WTC11 (cell line): Measurements from ENCODE around the gene PRM3. TPM values are rescaled to one million over a fixed set of nuclear protein-coding genes. Genes with fewer than 3 reads are reported as not detected.
A peak's percentile ranks its signal among the peaks of the same experiment; 100 is the strongest.

Experiments
- ATAC-seq: fragments of 200-7000 bp; cut with Tn5 transposase; 2 replicates; pipeline ENCODE4 v1.10.0; 2021; ENCODE audit warnings: mild to moderate bottlenecking, moderate library complexity
- CTCF ChIA-PET: fragments of 300-600 bp; sonication (Branson Sonifier 250); formaldehyde crosslinking; loops from one replicate; lab custom pipeline; 2021; ENCODE audit warnings: antibody characterized with exemption; lab: Charles Lee
- POLR2A ChIA-PET: fragments of 350-600 bp; sonication (Branson Sonifier 250); formaldehyde crosslinking; loops from one replicate; lab custom pipeline; 2021; ENCODE audit warnings: antibody characterized with exemption; lab: Charles Lee
- DNase-seq: peaks from one replicate; pipeline ENCODE4 v3.0.0; 2021; ENCODE audit warnings: low spot score
- H3K27ac Mint-ChIP-seq: 2 replicates; pipeline ENCODE4 v1.8.0; 2021; ENCODE audit warnings: mixed read lengths
- H3K27me3 Mint-ChIP-seq: 2 replicates; pipeline ENCODE4 v1.8.0; 2021; ENCODE audit warnings: low read depth, mild to moderate bottlenecking, moderate library complexity, mixed read lengths
- H3K36me3 Mint-ChIP-seq: 2 replicates; pipeline ENCODE4 v1.8.0; 2021; ENCODE audit warnings: mixed read lengths
- H3K4me1 Mint-ChIP-seq: 2 replicates; pipeline ENCODE4 v1.8.0; 2022; ENCODE audit warnings: mixed read lengths
- H3K4me3 Mint-ChIP-seq: 2 replicates; pipeline ENCODE4 v1.8.0; 2021; ENCODE audit warnings: mild to moderate bottlenecking, moderate library complexity, mixed read lengths
- H3K9me3 Mint-ChIP-seq: 2 replicates; pipeline ENCODE4 v1.8.0; 2021; ENCODE audit warnings: mixed read lengths
- ATF1 ChIP-seq: sonication (generic); formaldehyde crosslinking; IDR thresholded peaks from 2 replicates; pipeline ENCODE4 v1.8.1; 2023; ENCODE audit warnings: mild to moderate bottlenecking, moderate library complexity, missing genetic modification reagents
- CREM ChIP-seq: sonication (generic); formaldehyde crosslinking; IDR thresholded peaks from 2 replicates; pipeline ENCODE4 v1.8.1; 2022; ENCODE audit warnings: mild to moderate bottlenecking, missing genetic modification reagents, moderate library complexity
- EMX1 ChIP-seq: fragments of 250-450 bp; sonication (Bioruptor Pico); IDR thresholded peaks from 2 replicates; pipeline ENCODE4 v1.8.0; 2021; ENCODE audit warnings: mild to moderate bottlenecking
- FOXP1 ChIP-seq: sonication (generic); formaldehyde crosslinking; IDR thresholded peaks from 2 replicates; pipeline ENCODE4 v1.8.0; 2022; ENCODE audit warnings: missing genetic modification reagents, mild to moderate bottlenecking, moderate library complexity, borderline replicate concordance
- GTF2I ChIP-seq: fragments of 250-450 bp; sonication (Bioruptor Pico); conservative IDR thresholded peaks from 2 replicates; pipeline ENCODE4 v1.4.0; 2021; ENCODE audit warnings: mild to moderate bottlenecking
- IRF2 ChIP-seq: sonication (generic); formaldehyde crosslinking; IDR thresholded peaks from 2 replicates; pipeline ENCODE4 v1.8.0; 2022; ENCODE audit warnings: low read depth, missing genetic modification reagents, borderline replicate concordance
- NFATC4 ChIP-seq: fragments of 250-450 bp; sonication (Bioruptor Pico); IDR thresholded peaks from 2 replicates; pipeline ENCODE4 v1.9.0; 2021; ENCODE audit warnings: mild to moderate bottlenecking
- NFE2L1 ChIP-seq: sonication (generic); formaldehyde crosslinking; IDR thresholded peaks from 2 replicates; pipeline ENCODE4 v1.8.1; 2023; ENCODE audit warnings: missing genetic modification reagents
- NR1H2 ChIP-seq: sonication (generic); formaldehyde crosslinking; IDR thresholded peaks from 2 replicates; pipeline ENCODE4 v1.9.0; 2021; ENCODE audit warnings: mild to moderate bottlenecking, moderate library complexity, missing genetic modification reagents
- OVOL2 ChIP-seq: fragments of 250-450 bp; sonication (Bioruptor Pico); IDR thresholded peaks from 2 replicates; pipeline ENCODE4 v1.9.0; 2021; ENCODE audit warnings: mild to moderate bottlenecking, borderline replicate concordance
- RELA ChIP-seq: sonication (generic); formaldehyde crosslinking; IDR thresholded peaks from 2 replicates; pipeline ENCODE4 v1.8.1; 2022; ENCODE audit warnings: missing genetic modification reagents, mild to moderate bottlenecking, borderline replicate concordance
- TCF7 ChIP-seq: sonication (generic); formaldehyde crosslinking; IDR thresholded peaks from 2 replicates; pipeline ENCODE4 v1.8.0; 2022; ENCODE audit warnings: mild to moderate bottlenecking, low read depth, missing genetic modification reagents, moderate library complexity
- TEAD1 ChIP-seq: sonication (generic); formaldehyde crosslinking; IDR thresholded peaks from 2 replicates; pipeline ENCODE4 v1.8.0; 2022; ENCODE audit warnings: mild to moderate bottlenecking, missing genetic modification reagents
- TP53 ChIP-seq: sonication (generic); formaldehyde crosslinking; IDR thresholded peaks from 2 replicates; pipeline ENCODE4 v1.8.1; 2023; ENCODE audit warnings: mild to moderate bottlenecking, missing genetic modification reagents
- ZBTB21 ChIP-seq: sonication (generic); formaldehyde crosslinking; IDR thresholded peaks from 2 replicates; pipeline ENCODE4 v1.8.1; 2023; ENCODE audit warnings: mild to moderate bottlenecking, missing genetic modification reagents, borderline replicate concordance
- ZNF121 ChIP-seq: sonication (generic); formaldehyde crosslinking; IDR thresholded peaks from 2 replicates; pipeline ENCODE4 v1.8.0; 2023; ENCODE audit warnings: missing genetic modification reagents
- ZNF219 ChIP-seq: sonication (generic); formaldehyde crosslinking; IDR thresholded peaks from 2 replicates; pipeline ENCODE4 v1.8.0; 2023; ENCODE audit warnings: missing genetic modification reagents, mild to moderate bottlenecking, borderline replicate concordance
- ZNF396 ChIP-seq: fragments of 250-450 bp; sonication (Bioruptor Pico); IDR thresholded peaks from 2 replicates; pipeline ENCODE4 v1.8.0; 2021; ENCODE audit warnings: mild to moderate bottlenecking, moderate library complexity, borderline replicate concordance
- total RNA-seq: library from RNA; stranded (reverse); gene quantifications from 3 replicates; pipeline ENCODE4 v1.2.3, GENCODE V29; 2021
- TF ChIP-seq, protein P1 (sequence below): sonication (generic); formaldehyde crosslinking; IDR thresholded peaks from 2 replicates; pipeline ENCODE4 v1.8.0; 2023; ENCODE audit warnings: missing genetic modification reagents
- TF ChIP-seq, protein P2 (sequence below): sonication (generic); formaldehyde crosslinking; IDR thresholded peaks from 2 replicates; pipeline ENCODE4 v1.8.0; 2022; ENCODE audit warnings: mild to moderate bottlenecking, missing genetic modification reagents
- TF ChIP-seq, protein P3 (sequence below): sonication (generic); formaldehyde crosslinking; IDR thresholded peaks from 2 replicates; pipeline ENCODE4 v1.8.0; 2022; ENCODE audit warnings: mild to moderate bottlenecking, missing genetic modification reagents
- TF ChIP-seq, protein P4 (sequence below): fragments of 250-450 bp; sonication (Bioruptor Pico); IDR thresholded peaks from 2 replicates; pipeline ENCODE4 v1.9.0; 2021; ENCODE audit warnings: mild to moderate bottlenecking
- TF ChIP-seq, protein P5 (sequence below): sonication (generic); formaldehyde crosslinking; IDR thresholded peaks from 2 replicates; pipeline ENCODE4 v1.8.1; 2022; ENCODE audit warnings: low read depth, mild to moderate bottlenecking, moderate library complexity, missing genetic modification reagents, borderline replicate concordance
- TF ChIP-seq, protein P6 (sequence below): sonication (generic); formaldehyde crosslinking; IDR thresholded peaks from 2 replicates; pipeline ENCODE4 v1.8.1; 2023; ENCODE audit warnings: mild to moderate bottlenecking, missing genetic modification reagents, moderate library complexity
- TF ChIP-seq, protein P7 (sequence below): sonication (generic); formaldehyde crosslinking; IDR thresholded peaks from 2 replicates; pipeline ENCODE4 v1.8.0; 2022; ENCODE audit warnings: mild to moderate bottlenecking, missing genetic modification reagents

PRM3 gene
- total RNA-seq, 1 experiment from 2014 or later, result not detected

DNA sequence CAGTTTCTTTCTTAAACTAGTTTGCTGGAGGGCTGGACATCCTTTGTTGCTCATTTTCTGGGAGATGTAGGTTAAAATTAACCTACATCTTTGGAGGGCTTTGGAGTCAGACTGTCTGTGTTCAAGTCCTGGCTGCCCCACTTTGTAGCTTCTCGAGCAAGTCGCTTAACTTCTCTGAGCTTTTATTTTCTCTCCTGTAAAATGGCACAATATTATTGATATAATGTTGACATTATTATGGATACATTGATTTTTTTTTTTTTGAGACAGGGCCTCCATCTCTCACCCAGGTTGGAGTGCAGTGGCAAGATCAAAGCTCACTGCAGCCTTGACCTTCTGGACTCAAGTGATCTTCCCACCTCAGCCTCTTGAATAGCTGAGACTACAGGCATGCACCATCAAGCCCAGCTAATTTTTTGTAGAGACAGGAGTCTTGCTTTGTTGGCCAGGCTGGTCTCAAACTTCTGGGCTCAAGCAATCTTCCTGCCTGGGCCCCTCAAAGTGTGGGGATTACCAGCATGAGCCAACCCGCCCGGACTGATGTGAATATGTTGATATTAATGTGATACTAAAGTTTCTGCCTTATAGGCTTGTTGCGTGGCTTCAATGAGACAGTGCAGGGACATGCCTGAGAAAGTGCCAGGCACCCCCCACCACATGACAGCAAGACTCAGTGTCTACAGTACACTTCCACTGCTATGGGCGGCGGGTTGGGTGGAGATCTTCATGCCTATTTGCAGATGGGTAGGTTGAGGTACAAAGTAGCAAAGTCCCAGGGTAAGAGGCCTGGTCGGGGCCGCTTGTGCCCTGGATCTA is 40.3 kb upstream of the PRM3 start:
- Mint-ChIP-seq H3K4me1 (peaks cover 69% of the 10 kb centered on the region), H3K27ac (peak overlapping the region; percentile 98), H3K27me3 (no peaks in the 10 kb centered on the region), H3K4me3 (peak overlapping the region; percentile 50), H3K36me3 (peaks cover 5% of the 10 kb centered on the region), H3K9me3 (peaks cover 3% of the 10 kb centered on the region)
- CTCF ChIA-PET, result interaction anchor here (0.9 to 1.4 kb wide), 3 partner anchors 11 to 58 kb away, joined by 3 to 4 read pairs (median 4); no protein-coding TSS in a partner anchor
- DNase-seq, result no peak
- no peak for TF ChIP-seq OVOL2 (CRISPR knock-in tag)
- TF ChIP-seq EMX1 (CRISPR knock-in tag), result no peak
- no peak for TF ChIP-seq NR1H2 (CRISPR knock-in tag)
- TF ChIP-seq ATF1, result no peak
- TF ChIP-seq, protein P1, sequence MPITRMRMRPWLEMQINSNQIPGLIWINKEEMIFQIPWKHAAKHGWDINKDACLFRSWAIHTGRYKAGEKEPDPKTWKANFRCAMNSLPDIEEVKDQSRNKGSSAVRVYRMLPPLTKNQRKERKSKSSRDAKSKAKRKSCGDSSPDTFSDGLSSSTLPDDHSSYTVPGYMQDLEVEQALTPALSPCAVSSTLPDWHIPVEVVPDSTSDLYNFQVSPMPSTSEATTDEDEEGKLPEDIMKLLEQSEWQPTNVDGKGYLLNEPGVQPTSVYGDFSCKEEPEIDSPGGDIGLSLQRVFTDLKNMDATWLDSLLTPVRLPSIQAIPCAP, result no peak
- TF ChIP-seq RELA (CRISPR knock-in tag), result no peak
- TF ChIP-seq ZNF121 (CRISPR knock-in tag), result 0 out of 2 replicates have a peak, but pooled peaks have one; percentile 43
- TF ChIP-seq ZNF219, result no peak
- no peak for ATAC-seq
- POLR2A ChIA-PET, result interaction anchor here (0.7 to 2.9 kb wide), 2 partner anchors 37 to 58 kb away, joined by 3 to 27 read pairs; partner anchors contain the start of genes PRM2 and SOCS1

DNA sequence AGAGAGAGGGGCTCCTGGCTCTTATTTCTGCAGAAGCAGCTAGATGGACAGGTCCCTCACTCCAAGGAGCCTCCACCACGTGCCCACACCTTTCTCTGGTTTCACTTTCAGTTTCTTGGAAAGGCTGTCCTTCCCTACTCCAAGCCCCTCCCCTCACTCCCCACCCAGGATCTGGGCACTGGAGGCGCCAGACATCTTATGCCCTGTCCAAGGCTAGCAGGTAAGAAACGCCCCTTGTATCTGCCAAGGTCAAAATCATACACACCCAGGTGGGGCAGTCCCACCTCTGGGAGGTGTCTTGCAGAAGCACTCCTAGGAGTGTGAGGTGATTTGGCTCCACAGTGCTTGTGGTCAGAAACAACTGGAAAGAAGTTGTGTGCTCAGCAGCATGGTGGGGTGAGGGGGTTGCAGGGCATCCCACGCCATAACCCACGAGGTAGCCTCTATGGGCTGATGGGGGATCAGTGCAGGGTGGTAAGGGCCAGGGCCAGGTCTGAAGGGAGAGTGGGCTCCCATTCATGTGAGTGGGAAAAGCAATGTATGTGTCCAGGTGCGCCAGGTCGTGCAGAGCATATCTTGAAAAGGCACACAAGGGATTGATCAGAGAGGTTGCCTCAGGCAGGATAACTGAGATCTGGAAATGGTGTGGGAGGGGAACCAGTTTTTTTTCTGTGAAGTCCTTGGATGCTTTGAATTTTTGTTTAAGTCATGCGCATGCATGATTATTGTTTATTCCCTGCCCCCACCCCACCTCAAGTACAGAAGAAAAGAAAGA is 39.5 kb upstream of the PRM3 start:
- CTCF ChIA-PET, result interaction anchor here (0.9 to 1.8 kb wide), 6 partner anchors 12 to 59 kb away, joined by 3 to 8 read pairs (median 4); partner anchors contain the start of gene SOCS1
- TF ChIP-seq, protein P2, sequence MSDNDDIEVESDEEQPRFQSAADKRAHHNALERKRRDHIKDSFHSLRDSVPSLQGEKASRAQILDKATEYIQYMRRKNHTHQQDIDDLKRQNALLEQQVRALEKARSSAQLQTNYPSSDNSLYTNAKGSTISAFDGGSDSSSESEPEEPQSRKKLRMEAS (CRISPR knock-in tag), result peak; percentile 60; the same call in 1 of the 2 replicates
- TF ChIP-seq ATF1 (no peak), GTF2I (CRISPR knock-in tag) (no peak), TP53 (CRISPR knock-in tag) (0 out of 2 replicates have a peak, but pooled peaks have one; percentile 51), ZNF396 (no peak), NFATC4 (no peak), NFE2L1 (CRISPR knock-in tag) (peak; percentile 55; the same call in 1 of the 2 replicates), CREM (no peak), ZNF121 (CRISPR knock-in tag) (no peak), FOXP1 (0 out of 2 replicates have a peak, but pooled peaks have one; percentile 60), IRF2 (CRISPR knock-in tag) (peak; percentile 83; the same call in 1 of the 2 replicates), TCF7 (CRISPR knock-in tag) (no peak), OVOL2 (CRISPR knock-in tag) (no peak), TEAD1 (CRISPR knock-in tag) (peak; percentile 91), ZBTB21 (CRISPR knock-in tag) (no peak)
- TF ChIP-seq, protein P3, sequence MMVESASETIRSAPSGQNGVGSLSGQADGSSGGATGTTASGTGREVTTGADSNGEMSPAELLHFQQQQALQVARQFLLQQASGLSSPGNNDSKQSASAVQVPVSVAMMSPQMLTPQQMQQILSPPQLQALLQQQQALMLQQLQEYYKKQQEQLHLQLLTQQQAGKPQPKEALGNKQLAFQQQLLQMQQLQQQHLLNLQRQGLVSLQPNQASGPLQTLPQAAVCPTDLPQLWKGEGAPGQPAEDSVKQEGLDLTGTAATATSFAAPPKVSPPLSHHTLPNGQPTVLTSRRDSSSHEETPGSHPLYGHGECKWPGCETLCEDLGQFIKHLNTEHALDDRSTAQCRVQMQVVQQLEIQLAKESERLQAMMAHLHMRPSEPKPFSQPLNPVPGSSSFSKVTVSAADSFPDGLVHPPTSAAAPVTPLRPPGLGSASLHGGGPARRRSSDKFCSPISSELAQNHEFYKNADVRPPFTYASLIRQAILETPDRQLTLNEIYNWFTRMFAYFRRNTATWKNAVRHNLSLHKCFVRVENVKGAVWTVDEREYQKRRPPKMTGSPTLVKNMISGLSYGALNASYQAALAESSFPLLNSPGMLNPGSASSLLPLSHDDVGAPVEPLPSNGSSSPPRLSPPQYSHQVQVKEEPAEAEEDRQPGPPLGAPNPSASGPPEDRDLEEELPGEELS (CRISPR knock-in tag), result 0 out of 2 replicates have a peak, but pooled peaks have one; percentile 37
- TF ChIP-seq, protein P4, sequence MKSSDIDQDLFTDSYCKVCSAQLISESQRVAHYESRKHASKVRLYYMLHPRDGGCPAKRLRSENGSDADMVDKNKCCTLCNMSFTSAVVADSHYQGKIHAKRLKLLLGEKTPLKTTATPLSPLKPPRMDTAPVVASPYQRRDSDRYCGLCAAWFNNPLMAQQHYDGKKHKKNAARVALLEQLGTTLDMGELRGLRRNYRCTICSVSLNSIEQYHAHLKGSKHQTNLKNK (CRISPR knock-in tag), result no peak
- TF ChIP-seq, protein P5, sequence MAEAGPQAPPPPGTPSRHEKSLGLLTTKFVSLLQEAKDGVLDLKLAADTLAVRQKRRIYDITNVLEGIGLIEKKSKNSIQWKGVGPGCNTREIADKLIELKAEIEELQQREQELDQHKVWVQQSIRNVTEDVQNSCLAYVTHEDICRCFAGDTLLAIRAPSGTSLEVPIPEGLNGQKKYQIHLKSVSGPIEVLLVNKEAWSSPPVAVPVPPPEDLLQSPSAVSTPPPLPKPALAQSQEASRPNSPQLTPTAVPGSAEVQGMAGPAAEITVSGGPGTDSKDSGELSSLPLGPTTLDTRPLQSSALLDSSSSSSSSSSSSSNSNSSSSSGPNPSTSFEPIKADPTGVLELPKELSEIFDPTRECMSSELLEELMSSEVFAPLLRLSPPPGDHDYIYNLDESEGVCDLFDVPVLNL (CRISPR knock-in tag), result no peak
- TF ChIP-seq, protein P6, sequence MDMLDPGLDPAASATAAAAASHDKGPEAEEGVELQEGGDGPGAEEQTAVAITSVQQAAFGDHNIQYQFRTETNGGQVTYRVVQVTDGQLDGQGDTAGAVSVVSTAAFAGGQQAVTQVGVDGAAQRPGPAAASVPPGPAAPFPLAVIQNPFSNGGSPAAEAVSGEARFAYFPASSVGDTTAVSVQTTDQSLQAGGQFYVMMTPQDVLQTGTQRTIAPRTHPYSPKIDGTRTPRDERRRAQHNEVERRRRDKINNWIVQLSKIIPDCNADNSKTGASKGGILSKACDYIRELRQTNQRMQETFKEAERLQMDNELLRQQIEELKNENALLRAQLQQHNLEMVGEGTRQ (CRISPR knock-in tag), result peak; percentile 70
- TF ChIP-seq, protein P7, sequence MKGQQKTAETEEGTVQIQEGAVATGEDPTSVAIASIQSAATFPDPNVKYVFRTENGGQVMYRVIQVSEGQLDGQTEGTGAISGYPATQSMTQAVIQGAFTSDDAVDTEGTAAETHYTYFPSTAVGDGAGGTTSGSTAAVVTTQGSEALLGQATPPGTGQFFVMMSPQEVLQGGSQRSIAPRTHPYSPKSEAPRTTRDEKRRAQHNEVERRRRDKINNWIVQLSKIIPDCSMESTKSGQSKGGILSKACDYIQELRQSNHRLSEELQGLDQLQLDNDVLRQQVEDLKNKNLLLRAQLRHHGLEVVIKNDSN (CRISPR knock-in tag), result peak; percentile 65; the same call in 1 of the 2 replicates
- TF ChIP-seq, protein P1, result peak; percentile 90

More for the DNA sequence above, 39.5 kb upstream of the PRM3 start:
- H3K27me3 Mint-ChIP-seq, result no peaks in the 10 kb centered on the region
- peak overlapping the region; percentile 98 for H3K27ac Mint-ChIP-seq
- no peaks in the 10 kb centered on the region; the same call in 1 of the 2 replicates for H3K36me3 Mint-ChIP-seq
- ATAC-seq (peak; percentile 3; the same call in 1 of the 2 replicates), DNase-seq (peak; percentile 53)
- peak overlapping the region; percentile 50 for H3K4me3 Mint-ChIP-seq
- POLR2A ChIA-PET, result interaction anchor here (0.6 to 2.9 kb wide), 3 partner anchors 15 to 915 kb away, joined by 3 to 27 read pairs (median 3); partner anchors contain the start of gene SOCS1
- H3K4me1 Mint-ChIP-seq, result peaks cover 71% of the 10 kb centered on the region
- H3K9me3 Mint-ChIP-seq, result no peaks in the 10 kb centered on the region
